Measurements from ENCODE around the gene C6orf62.
"Not testable (repeated sequence)": the region's sequence is repeated elsewhere in the genome, so short reads cannot be mapped to it uniquely, and the experiment has no call there.

C6orf62 gene

DNA sequence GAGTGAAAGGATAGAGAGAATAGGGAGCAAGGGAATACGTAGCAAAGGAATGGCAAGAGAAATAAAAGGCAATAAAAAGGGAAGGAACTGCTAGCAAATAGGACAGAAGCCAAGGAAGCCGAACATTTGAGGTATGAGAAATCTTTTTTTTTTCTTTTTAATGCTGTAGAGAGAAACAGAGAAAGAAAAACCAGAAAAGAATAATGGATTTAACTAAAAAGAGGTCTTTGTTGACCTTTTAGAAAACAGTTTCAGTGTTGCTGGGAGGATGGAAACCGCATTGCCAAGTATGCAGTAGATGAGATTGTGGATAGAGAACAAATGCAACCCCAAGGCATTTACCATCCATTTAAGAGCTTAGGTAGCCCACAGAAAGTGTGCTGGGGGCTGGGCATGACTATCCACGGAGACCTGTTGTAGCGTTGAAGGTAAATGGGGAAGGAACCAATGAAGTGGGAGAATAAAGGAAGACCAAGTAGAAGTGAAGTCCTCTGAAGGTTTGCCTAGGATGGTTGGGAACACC is 23.3 kb upstream of the C6orf62 start:
- no peak for DNase-seq

DNA sequence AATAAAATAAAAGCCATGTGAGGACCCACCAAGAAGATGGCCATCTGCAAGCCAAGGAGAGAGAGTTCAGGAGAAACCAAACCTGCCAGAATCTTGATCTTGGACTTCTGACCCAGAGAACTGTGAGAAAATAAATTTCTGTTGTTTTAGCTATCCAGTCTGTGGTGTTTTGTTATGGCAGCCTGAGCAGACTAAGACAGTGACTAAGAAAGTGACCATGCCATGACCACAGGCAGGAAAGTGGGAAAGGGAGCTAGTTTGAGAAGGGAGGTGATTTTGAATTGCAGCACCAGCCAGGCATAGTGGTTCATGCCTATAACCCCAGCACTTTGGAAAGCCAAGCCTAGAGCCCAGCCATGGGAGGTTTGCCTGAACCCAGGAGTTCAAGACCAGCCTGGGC is 21.9 kb upstream of the C6orf62 start:
- DNase-seq = no peak

DNA sequence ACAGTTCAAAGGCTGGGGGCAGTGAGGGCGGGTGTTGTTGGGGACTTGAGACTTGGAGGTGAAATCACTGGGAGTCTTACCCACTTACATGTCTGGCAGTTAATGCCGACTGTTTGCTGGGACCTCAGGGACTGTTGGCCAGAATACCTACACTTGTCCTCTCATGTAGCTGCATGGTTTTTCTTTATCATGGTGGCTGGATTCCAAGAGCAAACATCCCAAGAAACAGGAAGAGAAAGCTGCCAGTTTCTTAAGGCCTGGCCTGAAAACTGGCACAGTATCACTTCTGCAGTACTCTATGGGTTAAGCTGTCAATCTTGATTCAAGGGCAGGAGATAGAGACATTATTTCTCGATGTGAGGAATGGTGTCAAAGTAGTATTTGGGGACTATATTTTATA is 19.8 kb upstream of the C6orf62 start:
- no peak for DNase-seq

DNA sequence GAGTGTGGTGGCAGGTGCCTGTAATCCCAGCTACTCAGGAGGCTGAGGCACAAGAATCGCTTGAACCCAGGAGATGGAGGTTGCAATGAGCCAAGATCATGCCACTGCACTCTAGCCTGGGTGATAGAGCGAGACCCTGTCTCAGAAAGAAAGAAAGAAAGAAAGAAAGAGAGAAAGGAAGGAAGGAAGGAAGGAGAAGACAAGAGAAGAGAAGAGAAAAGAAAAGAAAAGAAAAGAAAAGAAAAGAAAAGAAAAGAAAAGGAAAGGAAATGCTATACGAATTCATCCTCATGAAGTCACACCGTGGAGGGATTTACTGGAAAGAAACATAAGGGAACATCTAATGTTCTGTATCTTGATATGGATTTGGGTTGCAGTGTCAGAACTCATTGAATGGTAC is 15.8 kb upstream of the C6orf62 start:
- not testable (repeated sequence) for DNase-seq

DNA sequence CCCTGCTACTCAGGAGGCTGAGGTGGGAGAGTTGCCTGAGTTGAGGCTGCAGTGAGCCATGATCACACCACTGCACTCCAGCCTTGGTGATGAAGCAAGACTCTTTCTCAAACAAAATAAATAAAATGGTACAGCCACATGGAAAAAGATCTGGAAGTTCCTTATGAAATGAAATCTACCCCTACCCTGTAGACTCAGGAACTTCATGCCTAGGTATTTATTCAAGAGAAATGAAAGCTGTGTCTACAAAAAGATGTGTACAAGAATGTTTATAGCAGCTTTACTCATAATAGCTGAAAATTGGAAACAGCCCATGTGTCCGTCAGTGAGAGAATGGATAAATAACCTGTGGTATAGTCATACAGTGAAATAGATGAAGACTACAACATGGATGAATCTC is 15.2 kb upstream of the C6orf62 start:
- DNase-seq = no peak

DNA sequence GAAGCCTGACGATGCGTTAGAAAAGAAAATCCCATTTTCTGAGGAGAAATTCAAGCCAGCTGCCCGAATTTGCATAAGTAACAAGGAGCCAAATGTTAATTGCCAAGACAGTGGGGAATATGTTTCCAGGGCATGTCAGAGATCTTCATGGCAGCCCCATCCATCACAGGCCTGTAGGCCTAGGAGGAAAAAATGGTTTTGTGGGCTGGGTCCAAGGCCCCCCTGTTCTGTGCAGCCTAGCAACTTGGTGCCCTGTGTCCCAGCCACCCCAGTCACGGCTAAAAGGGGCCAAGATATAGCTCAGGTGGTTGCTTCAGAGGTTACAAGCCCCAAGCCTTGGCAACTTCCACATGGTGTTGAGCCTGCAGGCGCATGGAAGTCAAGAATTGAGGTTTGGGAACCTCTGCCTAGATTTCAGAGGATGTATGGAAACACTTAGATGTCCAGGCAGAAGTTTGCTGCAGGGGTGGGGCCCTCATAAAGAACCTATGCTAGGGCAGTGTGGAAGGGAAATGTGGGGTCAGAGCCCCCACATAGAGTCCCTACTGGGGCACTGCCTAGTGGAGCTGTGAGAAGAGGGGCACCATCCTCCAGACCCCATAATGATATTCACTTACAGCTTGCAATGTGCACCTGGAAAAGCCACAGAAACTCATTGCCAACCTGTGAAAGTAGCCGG is 12.6 kb upstream of the C6orf62 start:
- not testable (repeated sequence) for DNase-seq

DNA sequence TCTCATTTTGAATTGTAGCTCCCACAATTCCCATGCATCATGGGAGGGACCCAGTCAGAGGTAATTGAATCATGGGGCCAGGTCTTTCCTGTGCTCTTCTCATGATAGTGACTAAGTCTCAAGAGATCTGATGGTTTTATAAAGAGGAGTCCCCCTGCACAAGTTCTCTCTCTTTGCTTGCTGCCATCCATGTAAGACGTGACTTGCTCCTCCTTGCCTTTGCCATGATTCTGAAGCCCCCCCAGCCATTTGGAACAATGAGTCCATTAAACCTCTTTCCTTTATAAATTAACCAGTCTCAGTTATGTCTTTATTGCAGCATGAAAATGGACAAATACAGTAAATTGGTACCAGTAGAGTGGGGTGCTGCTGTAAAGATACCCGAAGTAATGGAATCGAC is 11.7 kb upstream of the C6orf62 start:
- DNase-seq = not testable (repeated sequence)

DNA sequence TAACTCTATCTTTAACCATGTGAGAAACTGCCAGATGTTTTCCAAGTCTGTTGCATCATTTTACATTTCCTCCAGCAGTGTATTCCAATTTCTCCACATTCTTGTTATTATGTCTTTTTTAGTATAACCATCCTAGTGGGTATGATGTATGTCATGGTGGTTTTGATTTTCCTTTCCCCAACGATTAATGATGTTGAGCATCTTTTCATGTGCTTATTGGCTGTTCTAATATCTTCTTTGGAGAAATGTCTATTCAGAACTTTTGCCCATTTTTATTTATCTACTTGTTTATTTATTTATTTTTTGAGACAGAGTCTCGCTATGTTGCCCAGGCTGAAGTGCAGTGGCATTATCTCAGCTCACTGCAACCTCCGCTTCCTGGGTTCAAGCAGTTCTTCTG is 4.3 kb upstream of the C6orf62 start:
- no peak for DNase-seq

DNA sequence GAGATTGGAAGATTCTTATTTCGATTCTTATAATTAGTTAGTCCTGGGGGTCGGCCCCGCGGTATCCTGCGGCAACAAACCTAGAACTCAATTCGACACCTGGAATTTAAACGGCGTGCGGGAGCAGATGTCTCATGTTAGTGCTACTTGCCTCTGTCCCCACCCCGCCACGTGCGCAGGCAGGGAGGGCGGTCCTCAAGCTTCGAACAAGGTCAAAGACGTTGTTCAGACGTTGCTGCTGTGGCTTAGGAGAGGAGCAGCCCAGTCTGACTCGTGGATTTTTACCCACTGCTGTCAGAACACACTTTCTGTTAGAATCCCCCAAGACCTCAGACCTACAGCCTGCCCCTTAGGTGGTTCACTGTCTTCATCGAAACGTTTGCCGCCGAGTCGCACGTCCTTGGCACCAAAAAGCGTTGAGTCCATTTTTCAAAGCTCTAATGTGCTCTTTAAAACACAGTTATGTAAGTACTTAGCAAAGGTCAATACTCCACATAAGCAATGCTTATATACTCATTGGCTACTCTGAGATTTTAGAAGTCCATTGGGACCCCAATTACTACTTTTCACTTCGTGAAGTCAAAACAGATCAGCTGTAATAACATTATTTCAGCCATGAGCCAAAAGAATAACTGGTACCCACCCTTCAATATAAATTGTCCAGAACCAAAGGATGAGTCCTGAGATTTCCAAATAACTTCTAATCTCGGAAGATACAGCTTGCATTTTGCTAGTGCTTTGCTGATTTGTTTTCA is 2.7 kb upstream of the C6orf62 start:
- DNase-seq = peak in 2 of 6 experiments; percentile 87 to 91

DNA sequence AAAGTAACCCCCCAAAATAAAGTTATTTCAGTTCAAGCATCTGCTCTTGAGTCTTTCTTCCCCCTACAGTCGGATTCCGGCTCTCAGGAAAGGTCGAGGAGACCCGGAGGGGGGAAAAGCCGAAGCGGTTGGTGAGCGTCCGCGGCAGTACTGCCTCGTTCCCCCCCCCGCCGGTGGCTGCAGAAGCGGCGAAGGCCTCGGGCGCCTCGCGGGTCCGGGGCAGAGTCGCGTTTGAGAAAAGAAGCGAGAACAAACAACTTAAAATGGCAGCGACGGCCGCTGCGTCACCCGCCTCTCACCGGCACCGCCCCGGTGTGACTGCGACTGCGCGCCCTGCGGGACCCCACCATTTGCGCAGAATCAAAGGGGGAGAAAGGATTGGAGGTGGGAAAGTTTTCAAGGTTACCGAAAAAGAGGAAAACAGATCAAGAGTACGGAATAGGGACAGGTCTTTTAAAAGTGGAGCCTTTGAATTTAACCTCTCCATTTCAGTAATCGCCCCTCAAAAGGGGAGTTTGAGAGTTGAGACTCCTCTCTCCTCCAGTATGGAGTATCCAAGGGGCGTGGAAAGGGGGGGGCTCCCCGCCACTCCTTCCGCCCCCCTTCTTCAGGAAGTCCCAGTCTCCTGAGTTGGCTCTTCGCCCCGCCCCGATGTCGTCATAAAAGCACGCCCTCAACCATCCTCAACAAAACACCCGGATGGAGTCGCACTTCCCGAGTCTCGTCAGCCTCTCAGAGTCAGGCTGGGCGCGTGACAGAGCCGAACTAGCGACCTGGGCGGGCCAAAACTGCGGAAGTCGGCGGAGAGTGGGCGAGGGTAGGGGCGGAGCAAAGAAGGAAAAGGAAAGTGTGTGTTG is 1.9 kb upstream of the C6orf62 start:
- peak; percentile 98 to 100 (median 100) for DNase-seq

DNA sequence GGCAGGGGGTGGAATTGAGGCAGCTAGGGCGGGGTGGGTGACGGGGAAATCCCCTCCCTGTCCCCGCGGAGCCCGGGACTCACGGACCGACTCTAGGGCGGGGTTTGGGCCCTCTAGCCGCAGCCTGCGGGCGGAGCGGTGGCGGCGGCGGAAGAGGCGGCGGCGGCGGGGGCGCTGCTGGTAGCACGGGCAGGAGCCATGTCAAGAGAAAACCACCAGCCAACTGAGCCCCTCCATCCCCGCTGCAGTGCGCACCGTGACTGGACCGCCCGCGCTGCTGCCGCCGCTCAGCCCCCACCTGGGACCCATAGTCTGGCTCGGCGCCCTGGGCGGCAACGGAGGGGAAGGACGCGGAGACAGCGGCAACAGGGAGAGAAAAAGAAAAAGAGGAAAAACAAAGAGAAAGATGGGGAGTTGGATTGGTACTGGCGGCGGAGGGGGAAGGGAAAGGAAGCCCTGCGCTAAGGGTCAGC is 1.2 kb upstream of the C6orf62 start:
- DNase-seq = peak; percentile 67 to 85 (median 70)

DNA sequence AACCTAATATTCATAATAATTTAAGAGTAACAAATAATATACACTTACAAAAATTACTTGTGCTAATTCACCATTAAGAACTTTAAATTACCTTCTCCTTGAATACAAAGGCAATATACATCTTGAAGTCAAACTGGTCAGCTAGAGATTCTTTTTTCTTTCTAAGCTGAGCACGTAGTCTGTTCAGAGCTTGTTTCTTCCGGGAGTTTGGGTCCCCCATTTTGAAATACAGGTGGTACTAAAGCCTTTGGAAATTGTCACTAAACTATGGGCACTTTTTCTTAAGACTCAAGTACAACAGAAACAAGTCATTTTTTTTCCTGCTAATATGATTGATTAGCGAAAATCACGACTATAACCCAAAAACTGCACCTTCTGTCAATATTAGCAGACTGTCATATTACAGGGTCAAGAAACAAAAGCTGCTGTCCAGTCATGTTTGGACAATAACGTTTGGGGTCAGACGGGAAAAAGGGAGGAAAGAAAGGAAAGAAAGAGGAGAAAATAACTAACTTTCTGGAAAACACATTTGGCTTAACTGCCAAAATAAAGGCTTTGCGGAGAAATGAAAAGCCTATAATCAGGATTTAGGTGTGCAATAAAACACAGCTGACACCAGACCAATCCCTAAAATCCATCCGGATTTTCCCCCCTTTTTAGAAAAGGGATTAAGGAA is 367 bp downstream of the C6orf62 start:
- peak in 1 of 6 experiments; percentile 24 for DNase-seq

DNA sequence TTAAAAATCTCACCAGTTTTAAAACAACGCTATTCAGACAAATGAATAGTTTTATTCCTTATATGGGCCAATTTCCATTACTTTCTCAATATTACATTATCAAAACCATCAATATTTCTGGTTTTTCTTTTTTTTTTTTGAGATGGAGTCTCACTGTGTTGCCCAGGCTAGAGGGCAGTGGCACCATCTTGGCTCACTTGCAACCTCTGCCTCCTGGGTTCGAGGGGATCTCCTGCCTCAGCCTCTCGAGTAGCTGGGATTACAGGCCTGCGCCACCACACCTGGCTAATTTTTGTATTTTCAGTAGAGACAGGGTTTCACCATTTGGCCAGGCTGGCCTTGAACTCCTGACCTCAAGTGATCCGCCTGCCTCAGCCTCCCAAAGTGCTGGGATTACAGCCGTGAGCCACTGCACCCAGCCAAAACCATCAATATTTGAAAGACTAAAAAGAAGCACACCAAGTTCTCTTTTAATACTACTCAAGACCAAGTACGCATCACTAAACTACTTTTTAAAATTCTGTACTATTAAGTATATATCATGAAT is 2.3 kb downstream of the C6orf62 start:
- not testable (repeated sequence) for DNase-seq

DNA sequence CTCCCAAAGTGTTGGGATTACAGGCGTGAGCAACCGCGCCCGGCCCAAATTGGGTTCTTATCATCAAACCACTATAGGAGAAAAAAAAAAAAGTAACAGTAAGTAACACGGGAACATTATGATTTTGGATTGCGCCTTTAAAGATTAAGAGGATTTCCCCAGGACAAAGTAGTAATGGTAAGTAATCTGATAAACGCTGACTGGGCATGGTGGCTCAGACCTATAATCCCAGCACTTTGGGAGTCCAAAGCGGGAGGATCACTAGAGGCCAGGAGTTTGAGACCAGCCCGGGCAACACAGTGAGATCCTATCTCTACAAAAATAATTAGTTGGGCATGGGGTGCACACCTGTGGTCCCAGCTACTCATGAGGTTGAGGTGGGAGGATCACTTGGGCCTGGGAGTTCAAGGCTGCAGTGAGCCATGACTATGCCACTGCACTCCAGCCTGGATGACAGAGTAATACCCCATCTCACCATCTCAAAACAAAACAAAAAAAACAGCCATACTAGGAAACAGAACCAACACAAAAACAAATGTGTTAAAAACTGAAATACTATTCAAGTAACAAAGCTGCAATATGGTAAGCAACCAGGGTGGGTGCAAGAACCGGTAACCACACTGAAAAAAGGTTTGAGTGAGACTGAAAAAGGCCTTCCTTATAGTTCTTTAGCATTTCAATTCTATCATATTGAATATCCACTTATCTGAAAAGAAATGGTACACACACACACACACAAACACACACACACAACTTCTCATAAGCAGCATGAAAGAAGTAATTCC is 8.2 kb downstream of the C6orf62 start:
- no peak for DNase-seq

DNA sequence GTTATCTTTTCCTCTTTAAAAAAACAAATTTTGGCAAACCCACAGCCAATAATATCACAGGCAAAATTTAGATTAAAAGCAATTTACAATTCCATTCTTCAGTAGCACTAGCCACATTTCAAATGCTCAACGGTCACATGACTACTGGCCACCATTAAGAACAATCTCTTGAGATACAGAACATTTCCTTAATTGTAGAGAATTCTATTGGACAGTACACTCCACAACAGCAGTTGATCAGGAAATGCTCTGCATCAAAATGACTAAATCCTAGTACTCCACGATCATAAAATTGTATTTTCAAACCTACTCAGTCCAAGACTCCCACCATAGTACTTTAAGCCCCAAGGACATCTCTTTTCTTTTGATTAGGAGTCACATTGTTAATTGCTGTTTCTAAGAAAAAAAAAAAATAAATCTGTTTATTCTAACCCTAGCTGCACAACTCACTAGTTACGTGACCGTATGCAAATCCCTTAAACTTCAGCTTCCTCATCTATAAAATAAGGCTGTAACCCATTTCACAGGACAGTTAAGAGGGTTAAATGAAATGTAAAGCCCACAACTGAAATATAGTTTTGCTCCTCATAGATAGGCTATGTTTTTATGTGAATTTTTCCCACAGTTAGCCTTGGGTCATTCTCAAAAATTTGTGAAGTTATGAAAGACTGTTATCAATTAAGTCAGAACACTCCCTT is 9.8 kb downstream of the C6orf62 start:
- DNase-seq = no peak

DNA sequence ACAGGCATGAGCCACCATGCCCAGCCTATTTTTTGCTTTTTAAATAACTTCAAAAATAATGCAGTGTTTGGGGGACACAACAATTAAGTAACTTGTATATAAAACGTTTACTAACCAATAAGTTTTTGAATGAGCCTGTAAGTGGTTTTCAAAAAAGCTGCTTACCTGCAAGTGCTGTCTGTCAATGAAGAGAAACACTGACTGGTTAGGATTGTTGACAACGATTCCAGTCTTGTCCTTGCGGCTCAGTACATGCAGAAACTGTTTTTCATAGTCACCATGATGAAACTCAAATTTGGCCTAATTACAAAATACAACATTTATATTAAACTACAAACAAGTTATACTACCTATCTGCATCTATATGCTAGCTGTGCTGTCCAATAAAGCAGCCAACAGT is 10.3 kb downstream of the C6orf62 start:
- DNase-seq = no peak

DNA sequence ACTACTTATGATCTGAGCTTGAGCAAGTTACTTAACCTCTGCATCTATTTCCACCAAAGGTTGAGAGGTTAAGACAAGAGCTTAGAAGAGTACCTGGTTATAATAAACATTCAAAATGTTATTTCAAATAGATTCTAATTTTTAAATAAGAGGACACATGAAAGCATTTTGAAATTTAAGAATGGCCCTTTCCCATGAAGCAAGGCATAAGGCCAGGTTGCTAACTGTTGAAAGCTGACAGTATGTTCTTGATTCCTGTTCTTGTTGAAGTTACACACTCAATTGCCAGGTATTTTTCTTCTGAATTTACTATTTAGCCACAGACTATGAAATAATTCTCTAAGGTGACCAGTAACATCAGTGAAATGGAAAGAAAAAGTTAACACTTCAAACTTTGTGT is 14.5 kb downstream of the C6orf62 start:
- no peak for DNase-seq

DNA sequence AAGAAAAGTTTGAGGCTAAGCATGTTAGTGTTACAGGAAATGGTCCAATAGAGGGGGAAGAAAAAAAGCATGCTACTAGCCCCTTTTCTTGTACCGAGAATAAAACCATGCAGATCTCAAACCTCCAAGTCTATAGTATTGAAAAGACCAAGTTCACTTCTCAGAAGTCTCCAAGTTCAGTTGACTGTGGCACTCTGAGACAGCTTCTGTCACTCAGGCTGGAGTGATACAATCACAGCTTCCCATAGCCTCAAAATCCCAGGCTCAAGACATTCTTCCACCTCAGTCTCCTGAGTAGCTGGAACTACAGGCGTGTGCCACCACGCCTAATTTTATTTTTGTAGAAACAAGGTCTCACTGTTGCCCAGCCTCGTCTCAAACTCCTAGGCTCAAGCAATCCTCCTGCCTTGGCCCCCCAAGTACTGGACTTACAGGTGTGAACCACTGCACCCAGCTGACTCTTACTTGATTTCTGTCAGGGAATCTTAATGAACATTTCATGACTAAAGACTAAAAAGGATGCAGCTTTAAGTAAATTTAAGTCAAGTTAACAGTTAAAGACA is 16.2 kb downstream of the C6orf62 start:
- no peak for DNase-seq

DNA sequence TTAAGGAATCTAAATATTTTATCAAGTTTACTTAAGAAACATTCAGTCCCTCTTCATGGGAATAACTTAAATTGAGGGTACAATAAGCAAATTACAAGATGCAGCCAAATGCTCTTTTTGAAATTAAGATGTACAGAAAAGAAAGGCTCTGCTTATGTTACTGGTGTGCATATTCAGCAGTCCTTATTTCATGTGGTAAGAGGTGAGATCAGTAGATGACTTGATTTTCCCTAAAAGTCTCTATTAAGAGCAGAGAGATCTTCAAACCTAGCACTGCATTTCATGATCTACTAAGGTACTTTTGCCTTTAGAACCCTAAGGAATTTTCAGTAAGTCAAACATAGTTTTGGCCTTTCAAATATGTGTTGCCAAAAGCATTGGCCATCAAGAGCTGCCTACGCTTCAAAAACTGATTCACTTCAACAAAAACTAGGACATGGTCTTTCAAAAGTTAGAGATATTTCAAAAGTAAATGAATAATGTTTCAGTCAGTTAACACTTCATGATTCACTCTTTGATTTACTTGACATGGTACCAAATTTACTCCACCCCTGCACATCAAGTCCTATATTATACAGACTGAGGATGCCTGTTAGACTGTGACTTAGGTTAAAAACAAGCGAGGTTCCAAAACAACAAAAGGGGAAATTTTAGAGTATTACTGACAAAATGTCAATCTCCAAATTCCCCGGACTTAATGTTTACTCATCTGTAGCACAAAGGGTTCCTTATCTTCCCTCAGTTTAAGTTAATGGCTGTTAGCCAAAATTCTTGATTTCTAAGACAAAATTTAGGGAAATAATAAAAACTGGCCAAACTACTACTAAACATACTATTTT is 19.2 kb downstream of the C6orf62 start:
- DNase-seq = no peak

DNA sequence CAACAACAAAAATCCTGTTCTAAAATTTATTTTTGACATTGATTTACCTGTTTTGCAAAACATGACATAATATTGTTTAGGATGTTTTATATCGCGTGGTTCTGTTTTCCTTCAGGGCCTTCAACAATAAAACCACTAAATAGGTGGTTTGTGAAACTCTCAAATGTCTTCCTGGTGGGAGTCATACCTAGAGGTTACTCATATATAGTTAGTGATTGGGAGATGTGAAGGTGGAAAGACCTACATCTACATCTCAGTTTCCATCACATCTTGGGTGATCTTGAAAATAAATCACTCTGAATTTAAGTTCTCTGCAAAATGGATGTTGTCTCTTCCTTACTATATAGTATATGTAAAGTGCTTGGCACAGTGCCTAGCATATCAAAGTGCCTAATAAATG is 22.9 kb downstream of the C6orf62 start:
- DNase-seq = no peak

All from stimulated activated naive CD4-positive, alpha-beta T cell (primary cell).